ENCODE results near the gene FARP1.
"Not testable (repeated sequence)": the region's sequence is repeated elsewhere in the genome, so short reads cannot be mapped to it uniquely, and the experiment has no call there.

The FARP1 gene

DNA sequence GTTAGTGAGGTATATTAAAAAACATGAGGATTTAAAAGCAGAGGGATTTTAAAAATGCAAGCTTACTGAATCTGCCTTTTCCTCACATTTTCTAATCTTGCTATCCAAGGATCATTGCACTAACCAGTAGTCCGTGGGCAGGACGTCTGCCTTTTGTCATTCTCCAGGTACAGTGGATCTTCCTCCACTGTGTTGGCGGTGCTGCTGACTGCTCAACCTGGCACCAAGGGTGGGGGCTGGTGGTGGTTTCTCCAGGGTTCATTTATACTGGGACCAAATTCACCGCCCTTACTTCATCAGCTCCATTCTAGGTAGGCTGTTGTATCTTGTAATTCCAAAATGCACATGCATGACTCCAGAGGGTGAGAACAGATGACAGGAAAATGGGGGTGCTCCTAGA, 264.7 kb downstream of the FARP1 start:
- Histone ChIP-seq H3K36me3 (ENCODE audit: control insufficient read depth, insufficient read depth, low read length) (no peaks in the 10 kb centered on the region), H3K4me1 (peaks cover 17% of the 10 kb centered on the region)

DNA sequence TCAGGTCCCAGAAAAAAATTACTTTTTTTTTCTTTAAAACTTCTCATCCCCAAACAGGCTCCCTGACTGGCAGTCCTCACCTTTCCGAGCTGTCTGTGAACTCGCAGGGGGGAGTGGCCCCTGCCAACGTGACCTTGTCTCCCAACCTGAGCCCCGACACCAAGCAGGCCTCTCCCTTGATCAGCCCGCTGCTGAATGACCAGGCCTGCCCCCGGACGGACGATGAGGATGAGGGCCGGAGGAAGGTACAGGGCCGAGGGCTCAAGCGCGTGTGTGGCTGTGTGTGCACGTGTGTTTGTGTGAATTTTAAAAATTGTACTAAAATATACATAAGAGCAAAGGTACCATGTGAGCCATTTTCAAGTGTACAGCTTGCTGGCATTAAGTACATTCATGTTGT, 266.4 kb downstream of the FARP1 start:
- H3K9ac ChIP-seq = no peak overlapping the region
- H3K4me1 ChIP-seq = peaks cover 17% of the 10 kb centered on the region
- H3K79me2 ChIP-seq = no peaks in the 10 kb centered on the region
- no peaks in the 10 kb centered on the region for H3K36me3 ChIP-seq (ENCODE audit: control insufficient read depth, insufficient read depth, low read length)
- TF ChIP-seq CTCF (IDR thresholded peaks at IDR 0.05) = no peak
- H3K4me3 ChIP-seq (ENCODE audit: low read depth, low read length) = no peak overlapping the region
- no peaks in the 10 kb centered on the region for H3K27me3 ChIP-seq (ENCODE audit: control insufficient read depth, insufficient read depth, low read length)
- no peaks in the 10 kb centered on the region for H3K9me3 ChIP-seq (ENCODE audit: control insufficient read depth, low read length)
- H2AFZ ChIP-seq = no peak overlapping the region
- no peak overlapping the region for H3K27ac ChIP-seq
- no peak overlapping the region for H3K4me2 ChIP-seq (ENCODE audit: low read length)

More for the DNA sequence above, 264.7 kb downstream of the FARP1 start:
- Histone ChIP-seq H3K9ac (no peak overlapping the region), H3K4me2 (ENCODE audit: low read length) (peak overlapping the region; percentile 59), H3K9me3 (ENCODE audit: control insufficient read depth, low read length) (no peaks in the 10 kb centered on the region), H2AFZ (no peak overlapping the region), H3K27me3 (ENCODE audit: control insufficient read depth, insufficient read depth, low read length) (no peaks in the 10 kb centered on the region), H3K4me3 (ENCODE audit: low read depth, low read length) (peak overlapping the region; percentile 12), H3K27ac (peak overlapping the region; percentile 70), H3K79me2 (no peaks in the 10 kb centered on the region)
- no peak for TF ChIP-seq CTCF (IDR thresholded peaks at IDR 0.05)

GRCh38 chr13:98410612-98411011, 267.7 kb downstream of the FARP1 start:
- Histone ChIP-seq H3K4me1 (peaks cover 15% of the 10 kb centered on the region), H3K4me2 (ENCODE audit: low read length) (no peak overlapping the region), H3K27me3 (ENCODE audit: control insufficient read depth, insufficient read depth, low read length) (no peaks in the 10 kb centered on the region), H3K9me3 (ENCODE audit: control insufficient read depth, low read length) (no peaks in the 10 kb centered on the region), H3K4me3 (ENCODE audit: low read depth, low read length) (no peak overlapping the region), H3K79me2 (no peaks in the 10 kb centered on the region), H3K27ac (no peak overlapping the region), H3K36me3 (ENCODE audit: control insufficient read depth, insufficient read depth, low read length) (no peaks in the 10 kb centered on the region), H3K9ac (no peak overlapping the region), H2AFZ (no peak overlapping the region)
- TF ChIP-seq CTCF (IDR thresholded peaks at IDR 0.05) = no peak

GRCh38 chr13:98411013-98411412, 268.1 kb downstream of the FARP1 start:
- TF ChIP-seq CTCF (IDR thresholded peaks at IDR 0.05) = no peak
- Histone ChIP-seq H3K79me2 (no peaks in the 10 kb centered on the region), H3K9ac (no peak overlapping the region), H3K4me1 (peaks cover 15% of the 10 kb centered on the region), H3K4me3 (ENCODE audit: low read depth, low read length) (no peak overlapping the region), H3K27me3 (ENCODE audit: control insufficient read depth, insufficient read depth, low read length) (no peaks in the 10 kb centered on the region), H3K27ac (no peak overlapping the region), H3K36me3 (ENCODE audit: control insufficient read depth, insufficient read depth, low read length) (no peaks in the 10 kb centered on the region), H3K9me3 (ENCODE audit: control insufficient read depth, low read length) (no peaks in the 10 kb centered on the region), H3K4me2 (ENCODE audit: low read length) (no peak overlapping the region), H2AFZ (no peak overlapping the region)

GRCh38 chr13:98411617-98412265, 268.8 kb downstream of the FARP1 start:
- no peak overlapping the region for H3K4me2 ChIP-seq (ENCODE audit: low read length)
- no peak overlapping the region for H3K9ac ChIP-seq
- H3K4me1 ChIP-seq = peaks cover 17% of the 10 kb centered on the region
- no peaks in the 10 kb centered on the region for H3K79me2 ChIP-seq
- H3K4me3 ChIP-seq (ENCODE audit: low read depth, low read length) = no peak overlapping the region
- no peaks in the 10 kb centered on the region for H3K36me3 ChIP-seq (ENCODE audit: control insufficient read depth, insufficient read depth, low read length)
- H2AFZ ChIP-seq = no peak overlapping the region
- H3K27me3 ChIP-seq (ENCODE audit: control insufficient read depth, insufficient read depth, low read length) = no peaks in the 10 kb centered on the region
- H3K27ac ChIP-seq = no peak overlapping the region
- no peaks in the 10 kb centered on the region for H3K9me3 ChIP-seq (ENCODE audit: control insufficient read depth, low read length)
- no peak for TF ChIP-seq CTCF (IDR thresholded peaks at IDR 0.05)

- not testable (repeated sequence) for H3K79me2 ChIP-seq; H3K9ac ChIP-seq; H2AFZ ChIP-seq; H3K27ac ChIP-seq; H3K4me2 ChIP-seq (ENCODE audit: low read length); H3K4me3 ChIP-seq (ENCODE audit: low read depth, low read length); H3K36me3 ChIP-seq (ENCODE audit: control insufficient read depth, insufficient read depth, low read length); H3K27me3 ChIP-seq (ENCODE audit: control insufficient read depth, insufficient read depth, low read length); H3K9me3 ChIP-seq (ENCODE audit: control insufficient read depth, low read length)
- H3K4me1 ChIP-seq = peaks cover 14% of the 10 kb centered on the region
These were observed 270.4 kb downstream of the FARP1 start for GRCh38 chr13:98413278-98413677.

Measured in parathyroid adenoma (tissue), 2 donors.